HepG2 (cell line): ENCODE results near the gene JDP2. TPM values are rescaled to one million over a fixed set of nuclear protein-coding genes. Genes with fewer than 3 reads are reported as not detected.

ENCODE experiments used
- ATAC-seq: fragments of 200-7000 bp; cut with Tn5 transposase; 3 replicates; pipeline ENCODE4 v1.9.1; 2020; ENCODE audit warnings: mild to moderate bottlenecking, moderate library complexity
- BruUV-seq: library from RNA; stranded (reverse); fragments of 400-500 nt; replicated peaks from 2 replicates; lab custom pipeline; 2021; lab: Mats Ljungman, UMichigan
- CTCF ChIA-PET: fragments of 300-600 bp; formaldehyde crosslinking; extraction: SDS; loops from one replicate; lab custom pipeline; 2021; ENCODE audit warnings: low total read pairs, inconsistent platforms, low intra/inter-chr PET ratio; lab: Yijun Ruan, JAX
- POLR2A ChIA-PET: fragments of 350-600 bp; sonication (Branson Sonifier 250); formaldehyde crosslinking; loops from one replicate; lab custom pipeline; 2020; ENCODE audit warnings: antibody characterized with exemption, inconsistent platforms; lab: Yijun Ruan, JAX
- DNase-seq: peaks from one replicate; pipeline ENCODE4 v3.0.0-alpha.2; 2015; ENCODE audit warnings: low spot score
- FAIRE-seq: peaks from 3 replicates; lab custom pipeline; 2011; peaks lifted over from hg19 to GRCh38; lab: Jason Lieb, UNC
- H2AFZ ChIP-seq: one replicate; pipeline ENCODE4 v1.6.1; 2011; ENCODE audit warnings: low read length, inconsistent platforms
- H3K27ac ChIP-seq: fragments of 300-600 bp; 3 replicates; pipeline ENCODE4 v1.8.0; 2011; ENCODE audit warnings: mixed run types, mild to moderate bottlenecking, mixed read lengths, low read length, inconsistent platforms; ENCODE audit not compliant: insufficient read depth; ENCODE audit errors: extremely low read length
- H3K27me3 ChIP-seq, 2 experiments: fragments of 200-600 bp in 1 of 2; 2 replicates in 1 of 2; 3 replicates in 1 of 2; pipeline versions ENCODE4 v1.6.0 to v1.8.0; 2011; ENCODE audit warnings: low read length in 2 of 2, mild to moderate bottlenecking in 2 of 2, moderate library complexity in 2 of 2, inconsistent platforms in 1 of 2; ENCODE audit not compliant: insufficient read depth in 2 of 2, control insufficient read depth in 1 of 2
- H3K36me3 ChIP-seq, 2 experiments: fragments of 200-600 bp in 1 of 2; replicated peaks in 1 of 2; 2 replicates in 1 of 2; 3 replicates in 1 of 2; pipeline versions ENCODE4 v1.5.1 to v1.8.0; 2011; ENCODE audit warnings: low read length in 2 of 2, inconsistent platforms in 1 of 2; ENCODE audit not compliant: insufficient read depth in 2 of 2, control insufficient read depth in 1 of 2
- H3K4me1 ChIP-seq: 2 replicates; pipeline ENCODE4 v1.5.1; 2012; ENCODE audit warnings: low read length, inconsistent platforms; ENCODE audit not compliant: insufficient read depth
- H3K4me2 ChIP-seq: 2 replicates; pipeline ENCODE4 v1.6.0; 2011; ENCODE audit warnings: low read depth, low read length, inconsistent platforms
- H3K4me3 ChIP-seq, 3 experiments: fragments of 200-600 bp in 1 of 3; sonication (generic), shearing (Covaris generic) in 1 of 3; replicated peaks in 1 of 3; 2 replicates each; pipeline ENCODE4 v1.5.1; 2011 to 2016; ENCODE audit warnings: low read length in 3 of 3, inconsistent platforms in 2 of 3, low read depth in 2 of 3, mild to moderate bottlenecking in 2 of 3, control low read depth in 1 of 3, mixed read lengths in 1 of 3; ENCODE audit not compliant: insufficient read depth in 1 of 3
- H3K79me2 ChIP-seq: one replicate; pipeline ENCODE4 v1.6.1; 2011; ENCODE audit warnings: low read length, inconsistent platforms; ENCODE audit not compliant: insufficient read depth
- H3K9ac ChIP-seq: 2 replicates; pipeline ENCODE4 v1.6.0; 2011; ENCODE audit warnings: mild to moderate bottlenecking, low read depth, low read length, inconsistent platforms; ENCODE audit not compliant: insufficient read depth
- H3K9me3 ChIP-seq: 2 replicates; pipeline ENCODE4 v1.5.1; 2012; ENCODE audit warnings: mild to moderate bottlenecking, low read length
- H4K20me1 ChIP-seq: 2 replicates; pipeline ENCODE4 v1.6.0; 2011; ENCODE audit warnings: inconsistent platforms, mild to moderate bottlenecking, low read length, moderate library complexity; ENCODE audit not compliant: insufficient read depth
- CEBPG ChIP-seq: IDR thresholded peaks from 2 replicates; pipeline ENCODE4 v1.6.1; 2016
- CEBPZ ChIP-seq: IDR thresholded peaks from 2 replicates; pipeline ENCODE4 v1.6.1; 2012; ENCODE audit warnings: low read length, improper control_type of control experiment
- FOXJ3 ChIP-seq: sonication (generic); formaldehyde crosslinking; IDR thresholded peaks from 2 replicates; pipeline ENCODE4 v1.4.0; 2020; ENCODE audit warnings: missing genetic modification reagents, mild to moderate bottlenecking, borderline replicate concordance
- FOXM1 ChIP-seq: sonication (generic); formaldehyde crosslinking; IDR thresholded peaks from 2 replicates; pipeline ENCODE4 v1.5.0; 2020; ENCODE audit warnings: missing genetic modification reagents
- HOXA7 ChIP-seq: sonication (generic); formaldehyde crosslinking; IDR thresholded peaks from 2 replicates; pipeline ENCODE4 v1.8.1; 2022; ENCODE audit warnings: mild to moderate bottlenecking, missing genetic modification reagents, moderate library complexity
- KDM4B ChIP-seq: sonication (generic); formaldehyde crosslinking; IDR thresholded peaks from 2 replicates; pipeline ENCODE4 v1.4.0; 2020; ENCODE audit warnings: missing genetic modification reagents
- MAFK ChIP-seq, 2 experiments: IDR thresholded peaks in 1 of 2; conservative IDR thresholded peaks in 1 of 2; 2 replicates each; pipeline ENCODE4 v1.6.1; 2011; ENCODE audit warnings: improper control_type of control experiment in 2 of 2, low read length in 2 of 2
- MATR3 ChIP-seq: sonication (generic); formaldehyde crosslinking; IDR thresholded peaks from 2 replicates; pipeline ENCODE4 v1.4.0; 2020; ENCODE audit warnings: missing genetic modification reagents
- NR2C2 ChIP-seq: sonication (generic); formaldehyde crosslinking; IDR thresholded peaks from 2 replicates; pipeline ENCODE4 v1.4.0; 2020; ENCODE audit warnings: missing genetic modification reagents, mild to moderate bottlenecking, moderate library complexity, borderline replicate concordance
- TEAD3 ChIP-seq: optimal IDR thresholded peaks from 2 replicates; pipeline ENCODE3; 2016; ENCODE audit warnings: borderline replicate concordance
- ZBTB7A ChIP-seq: sonication (generic); formaldehyde crosslinking; IDR thresholded peaks from 2 replicates; pipeline ENCODE4 v1.8.0; 2022; ENCODE audit warnings: mild to moderate bottlenecking, missing genetic modification reagents
- ZNF383 ChIP-seq: sonication (generic); formaldehyde crosslinking; IDR thresholded peaks from 2 replicates; pipeline ENCODE4 v1.4.0; 2020; ENCODE audit warnings: missing genetic modification reagents, mild to moderate bottlenecking, borderline replicate concordance
- ZNF441 ChIP-seq: sonication (generic); formaldehyde crosslinking; IDR thresholded peaks from 2 replicates; pipeline ENCODE4 v1.7.0; 2021; ENCODE audit warnings: missing genetic modification reagents, borderline replicate concordance
- ZNF615 ChIP-seq: sonication (generic); formaldehyde crosslinking; IDR thresholded peaks from 2 replicates; pipeline ENCODE4 v1.5.0; 2020; ENCODE audit warnings: mild to moderate bottlenecking, missing genetic modification reagents, borderline replicate concordance
- ZNF816 ChIP-seq: sonication (generic); formaldehyde crosslinking; IDR thresholded peaks from 2 replicates; pipeline ENCODE4 v1.8.0; 2022; ENCODE audit warnings: missing genetic modification reagents, mild to moderate bottlenecking, borderline replicate concordance
- ZNF83 ChIP-seq: sonication (generic); formaldehyde crosslinking; IDR thresholded peaks from 2 replicates; pipeline ENCODE4 v1.4.0; 2020; ENCODE audit warnings: missing genetic modification reagents, mild to moderate bottlenecking, borderline replicate concordance
- WGBS: methylation state at CpG from one replicate; pipeline ENCODE4 v1.1.6; 2017; ENCODE audit warnings: low lambda C conversion rate; 5-methylcytosine and 5-hydroxymethylcytosine counted together
- in situ Hi-C: cut with HindIII; loops from 2 replicates; pipeline ENCODE4 v1.10.0; 2017; ENCODE audit warnings: low pct_unique_long_range_greater_than_20kb; ENCODE audit not compliant: extremely low pct_ligation_motif_present
- intact Hi-C: fragments of 100-400 bp; cut with micrococcal nuclease; formaldehyde crosslinking; loops from one replicate; pipeline ENCODE4 v1.10.0; 2022; ENCODE audit not compliant: unreplicated experiment
- polyA plus RNA-seq, 8 experiments: library from polyadenylated mRNA; depleted of rRNA in 3 of 8; stranded (reverse) in 7 of 8; unstranded in 1 of 8; fragments of >200 nt; fragmentation: Illumina TruSeq in 4 of 8; extraction: Trizol in 4 of 8; gene quantifications; 2 replicates each; pipeline versions ENCODE4 v1.2.1 to v1.2.3, GENCODE V29; 2011 to 2016; ENCODE audit warnings: low read depth in 4 of 8, missing spikeins in 1 of 8, mixed read lengths in 1 of 8; ENCODE audit not compliant: insufficient read depth in 1 of 8
- total RNA-seq, 5 experiments: library from RNA; depleted of rRNA; stranded (reverse); fragments of >200 nt; fragmentation: Illumina TruSeq; extraction: Trizol; gene quantifications; 2 replicates each; pipeline ENCODE4 v1.2.3, GENCODE V29; 2016; ENCODE audit warnings: low read depth in 1 of 5
- TF ChIP-seq, protein P1 (sequence below): IDR thresholded peaks from 2 replicates; pipeline ENCODE4 v1.6.1; 2016; ENCODE audit warnings: low read depth
- TF ChIP-seq, protein P2 (sequence below): sonication (generic); formaldehyde crosslinking; IDR thresholded peaks from 2 replicates; pipeline ENCODE4 v1.8.0; 2022; ENCODE audit warnings: missing genetic modification reagents, mild to moderate bottlenecking, borderline replicate concordance
- TF ChIP-seq, protein P3 (sequence below): sonication (generic); formaldehyde crosslinking; IDR thresholded peaks from 2 replicates; pipeline ENCODE4 v1.9.0; 2021; ENCODE audit warnings: missing genetic modification reagents, mild to moderate bottlenecking, borderline replicate concordance

Gene JDP2
- total and polyA plus RNA-seq, 2 of the 13 experiments (the other 11 are each of a cell fraction or from before 2014, with no cell fraction given): 8.0 to 8.9 TPM

GRCh38 chr14:75519394-75519793 is 91.6 kb downstream of the JDP2 start:
- peaks cover 0 to 24% of the 10 kb centered on the region in 2 experiments; a peak in 3 of 5 replicates for H3K27me3 ChIP-seq
- BruUV-seq: no TSS peak
- peaks cover 48% of the 10 kb centered on the region for H3K4me1 ChIP-seq
- no peaks in the 10 kb centered on the region for H3K36me3 ChIP-seq
- DNase-seq (no peak), ATAC-seq (no peak), FAIRE-seq (no peak)
- in situ Hi-C loops (no loop called here), intact Hi-C loops (loop anchor here (2.0 kb wide), 1 partner anchor 129 kb away; no protein-coding TSS in a partner anchor)
- no peaks in the 10 kb centered on the region for H4K20me1 ChIP-seq
- H3K9ac ChIP-seq: no peak overlapping the region
- no peak overlapping the region for H3K4me2 ChIP-seq
- 44% methylated on average over 4 of the region's 4 CpGs for WGBS
- ChIA-PET CTCF (interaction anchor here (2.8 kb wide), 1 partner anchor 41 kb away, joined by 20 read pairs; no protein-coding TSS in a partner anchor), POLR2A (interaction anchor here (0.6 kb wide), 1 partner anchor 345 kb away, joined by 3 read pairs; no protein-coding TSS in a partner anchor)
- no peak overlapping the region for H2AFZ ChIP-seq
- H3K27ac ChIP-seq: no peak overlapping the region
- no peak overlapping the region for H3K4me3 ChIP-seq
- H3K9me3 ChIP-seq: no peaks in the 10 kb centered on the region
- no peaks in the 10 kb centered on the region for H3K79me2 ChIP-seq
- TF ChIP-seq FOXM1 (CRISPR knock-in tag) (no peak), MAFK (conservative IDR thresholded peaks at IDR 0.05 in 1 of 2, IDR thresholded peaks at IDR 0.05 in 1 of 2; ENCODE audit: low read length in 2 of 2) (no peak), ZNF383 (CRISPR knock-in tag) (no peak), TEAD3 (CRISPR knock-in tag) (no peak), HOXA7 (no peak), ZNF615 (CRISPR knock-in tag) (no peak), CEBPG (CRISPR knock-in tag) (no peak), NR2C2 (CRISPR knock-in tag) (no peak), FOXJ3 (CRISPR knock-in tag) (no peak), ZBTB7A (CRISPR knock-in tag) (no peak), KDM4B (CRISPR knock-in tag) (no peak), ZNF816 (no peak), CEBPZ (no peak), ZNF441 (CRISPR knock-in tag) (no peak), ZNF83 (no peak), MATR3 (CRISPR knock-in tag) (no peak)
- TF ChIP-seq, protein P1, sequence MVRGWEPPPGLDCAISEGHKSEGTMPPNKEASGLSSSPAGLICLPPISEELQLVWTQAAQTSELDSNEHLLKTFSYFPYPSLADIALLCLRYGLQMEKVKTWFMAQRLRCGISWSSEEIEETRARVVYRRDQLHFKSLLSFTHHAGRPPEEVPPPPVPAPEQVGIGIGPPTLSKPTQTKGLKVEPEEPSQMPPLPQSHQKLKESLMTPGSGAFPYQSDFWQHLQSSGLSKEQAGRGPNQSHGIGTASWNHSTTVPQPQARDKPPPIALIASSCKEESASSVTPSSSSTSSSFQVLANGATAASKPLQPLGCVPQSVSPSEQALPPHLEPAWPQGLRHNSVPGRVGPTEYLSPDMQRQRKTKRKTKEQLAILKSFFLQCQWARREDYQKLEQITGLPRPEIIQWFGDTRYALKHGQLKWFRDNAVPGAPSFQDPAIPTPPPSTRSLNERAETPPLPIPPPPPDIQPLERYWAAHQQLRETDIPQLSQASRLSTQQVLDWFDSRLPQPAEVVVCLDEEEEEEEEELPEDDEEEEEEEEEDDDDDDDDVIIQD (CRISPR knock-in tag): no peak
- TF ChIP-seq, protein P2, sequence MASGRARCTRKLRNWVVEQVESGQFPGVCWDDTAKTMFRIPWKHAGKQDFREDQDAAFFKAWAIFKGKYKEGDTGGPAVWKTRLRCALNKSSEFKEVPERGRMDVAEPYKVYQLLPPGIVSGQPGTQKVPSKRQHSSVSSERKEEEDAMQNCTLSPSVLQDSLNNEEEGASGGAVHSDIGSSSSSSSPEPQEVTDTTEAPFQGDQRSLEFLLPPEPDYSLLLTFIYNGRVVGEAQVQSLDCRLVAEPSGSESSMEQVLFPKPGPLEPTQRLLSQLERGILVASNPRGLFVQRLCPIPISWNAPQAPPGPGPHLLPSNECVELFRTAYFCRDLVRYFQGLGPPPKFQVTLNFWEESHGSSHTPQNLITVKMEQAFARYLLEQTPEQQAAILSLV (CRISPR knock-in tag): no peak
- TF ChIP-seq, protein P3, sequence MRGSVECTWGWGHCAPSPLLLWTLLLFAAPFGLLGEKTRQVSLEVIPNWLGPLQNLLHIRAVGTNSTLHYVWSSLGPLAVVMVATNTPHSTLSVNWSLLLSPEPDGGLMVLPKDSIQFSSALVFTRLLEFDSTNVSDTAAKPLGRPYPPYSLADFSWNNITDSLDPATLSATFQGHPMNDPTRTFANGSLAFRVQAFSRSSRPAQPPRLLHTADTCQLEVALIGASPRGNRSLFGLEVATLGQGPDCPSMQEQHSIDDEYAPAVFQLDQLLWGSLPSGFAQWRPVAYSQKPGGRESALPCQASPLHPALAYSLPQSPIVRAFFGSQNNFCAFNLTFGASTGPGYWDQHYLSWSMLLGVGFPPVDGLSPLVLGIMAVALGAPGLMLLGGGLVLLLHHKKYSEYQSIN (CRISPR knock-in tag): no peak
